Ishikawa (cell line): ENCODE data around the gene DPYD.

ENCODE experiments used
- NFIC ChIP-seq: IDR thresholded peaks from 2 replicates; pipeline ENCODE4 v1.6.1; 2012
- REST ChIP-seq: IDR thresholded peaks from 2 replicates; pipeline ENCODE4 v1.6.1; 2012; ENCODE audit warnings: low read depth, mild to moderate bottlenecking
- TAF1 ChIP-seq: IDR thresholded peaks from 2 replicates; pipeline ENCODE4 v1.6.1; 2012; ENCODE audit warnings: low read depth, mild to moderate bottlenecking

DNA sequence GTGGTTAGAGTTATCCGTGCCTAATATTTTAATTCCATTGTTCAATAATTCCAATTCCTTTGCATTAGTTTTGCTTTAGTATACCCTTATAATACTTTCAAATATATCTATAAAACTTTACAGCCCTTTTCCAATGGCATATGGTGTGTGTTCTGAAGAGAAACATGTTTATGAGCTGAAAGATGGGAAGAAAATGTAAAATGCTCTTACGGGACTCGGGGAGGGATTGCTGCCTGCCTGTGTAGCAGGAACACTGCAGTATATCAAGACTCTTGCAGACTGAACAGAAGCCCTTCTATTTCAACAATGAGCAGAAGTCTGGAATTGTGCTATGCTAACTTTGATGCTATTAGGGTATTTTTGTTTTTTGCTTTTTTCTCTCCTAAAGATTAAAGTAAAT is 792.4 kb downstream of the DPYD start:
- no peak for TF ChIP-seq NFIC
- no peak for TF ChIP-seq TAF1
- no peak for TF ChIP-seq REST
